NCI-H2107 treated with DMSO at 0.1 percent for 48 hours (cell line): ENCODE data around the gene AMT.
A peak's percentile ranks its signal among the peaks of the same experiment; 100 is the strongest.
"Not testable (repeated sequence)": the region's sequence is repeated elsewhere in the genome, so short reads cannot be mapped to it uniquely, and the experiment has no call there.

Experiments
- DNase-seq: peaks from one replicate; lab custom pipeline; 2025; ENCODE audit not compliant: unreplicated experiment; lab: John Stamatoyannopoulos, UW

Gene AMT

DNA sequence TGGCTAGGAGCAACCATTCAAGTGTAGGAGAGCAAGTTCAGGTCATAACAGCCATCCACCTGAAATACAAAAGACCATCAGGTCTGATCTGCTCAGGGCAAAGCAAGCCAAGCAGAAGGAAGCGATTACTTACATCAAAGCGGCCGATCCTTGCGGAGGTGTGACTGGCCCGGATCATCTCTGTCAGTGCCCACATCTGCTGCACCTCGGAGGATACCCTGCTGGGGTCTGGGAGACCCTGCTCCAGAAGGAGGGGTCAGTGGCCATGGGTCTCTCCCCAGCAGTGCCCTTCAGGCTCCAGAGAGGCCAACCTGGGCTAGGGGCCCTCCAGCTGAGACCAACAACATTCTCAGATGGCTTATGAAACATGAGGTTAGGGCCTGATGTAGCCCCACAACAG is 2.5 kb upstream of the AMT start:
- DNase-seq: no peak

DNA sequence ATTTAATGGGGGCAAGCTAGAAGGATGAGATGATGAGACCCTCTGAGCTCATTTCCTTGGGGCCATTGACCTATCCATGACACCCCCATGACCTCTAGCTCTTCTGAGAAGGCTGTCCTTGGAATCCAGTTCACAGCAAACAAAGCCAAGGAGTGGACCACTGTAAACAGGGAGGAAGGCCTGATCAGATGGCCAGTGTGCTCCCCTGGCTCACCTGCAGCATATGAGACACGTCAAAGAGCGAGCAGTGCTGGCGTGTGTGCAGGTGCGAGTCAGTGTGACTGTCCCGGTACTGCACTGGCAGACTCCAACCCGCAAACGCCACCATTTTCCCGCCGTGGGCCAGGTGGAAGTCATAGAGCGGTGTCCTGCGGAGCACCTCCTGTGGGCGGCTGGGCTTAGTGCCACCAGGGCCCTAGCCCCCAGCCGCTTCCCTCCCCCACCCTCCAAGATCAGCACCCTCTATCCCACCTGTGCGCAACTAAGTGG is 339 bp downstream of the AMT start:
- no peak for DNase-seq

DNA sequence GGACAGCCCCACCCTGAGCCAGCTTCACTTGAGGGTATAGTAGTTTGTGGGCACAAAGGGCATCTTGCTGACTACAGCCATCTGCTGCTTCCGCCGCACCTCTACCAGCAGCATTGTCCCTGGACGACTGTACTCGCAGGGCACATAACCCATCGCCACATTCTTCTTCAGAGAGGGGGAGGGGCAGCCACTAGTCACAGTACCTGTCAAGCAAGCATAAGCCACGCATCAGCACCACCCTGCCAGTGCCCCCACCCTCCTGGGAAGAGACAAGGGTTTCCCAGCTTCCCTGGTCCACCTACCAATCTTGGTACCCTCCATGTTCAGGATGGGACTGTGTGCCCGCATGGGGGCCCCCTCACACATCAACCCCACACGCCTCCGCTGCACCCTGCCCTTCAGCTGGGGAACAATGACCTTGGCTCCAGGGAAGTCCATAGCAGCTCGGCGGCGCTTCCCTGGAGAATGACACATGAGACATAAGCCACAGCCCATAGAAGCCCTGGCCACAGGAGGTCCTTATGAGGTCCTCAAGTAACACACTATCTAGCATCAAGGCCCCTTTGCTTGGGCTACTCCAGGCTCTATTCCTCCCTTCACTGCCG is 4.7 kb downstream of the AMT start:
- DNase-seq: peak; percentile 36

GRCh38 chr3:49416867-49417266 is 5.4 kb downstream of the AMT start:
- no peak for DNase-seq

DNA sequence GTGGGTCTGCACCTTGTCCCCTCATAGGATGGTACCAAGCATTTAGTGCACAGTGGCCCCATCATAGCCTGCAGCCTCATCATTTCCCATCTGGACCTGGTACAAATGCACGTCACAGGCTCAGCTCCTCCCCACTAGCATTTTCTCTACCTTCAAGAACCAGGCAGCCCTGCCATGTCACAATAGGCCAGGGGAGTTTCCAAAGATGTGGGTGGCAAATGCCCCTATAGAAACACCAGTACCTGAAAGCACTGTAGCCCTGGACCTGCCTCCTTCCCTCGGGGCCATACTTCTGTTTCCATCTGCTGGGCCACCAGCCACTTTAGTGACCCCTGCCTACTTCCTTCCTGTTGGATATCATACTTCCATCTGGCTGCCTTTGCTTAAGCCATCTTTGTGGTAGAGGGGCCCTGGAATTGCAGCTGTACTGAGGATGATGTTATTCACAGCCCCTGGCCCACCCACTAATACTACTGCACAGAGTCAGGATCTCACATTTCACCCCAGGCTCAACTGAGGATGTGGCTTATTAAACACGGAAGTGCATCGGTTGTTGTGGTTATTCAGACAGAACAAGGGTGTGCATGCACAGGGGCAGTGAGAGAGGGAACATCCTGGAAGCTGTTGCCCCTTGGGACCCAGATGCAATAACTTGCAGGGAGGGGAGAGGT is 6.2 kb downstream of the AMT start:
- peak; percentile 21 for DNase-seq

GRCh38 chr3:49414753-49415152 is 7.5 kb downstream of the AMT start:
- no peak for DNase-seq

DNA sequence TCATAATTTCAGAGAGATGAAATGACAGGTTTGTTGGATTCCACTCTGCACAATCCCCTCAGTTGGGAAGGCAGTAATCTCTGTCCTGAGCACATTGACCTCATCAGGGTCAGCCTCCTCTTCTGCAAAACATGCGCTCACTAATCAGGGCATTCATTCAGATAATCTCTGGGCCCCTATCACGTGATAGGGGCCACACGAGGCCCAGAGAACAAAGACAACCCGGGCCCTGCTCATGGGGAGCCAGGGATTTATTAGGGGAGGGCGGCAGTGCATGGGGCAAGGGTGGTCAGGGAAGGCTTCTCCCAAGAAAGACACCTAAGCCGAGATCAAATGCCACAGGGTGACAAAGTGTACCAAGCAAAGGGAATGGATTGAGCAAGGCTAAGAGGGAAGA is 8.9 kb downstream of the AMT start:
- no peak for DNase-seq

- DNase-seq: no peak
These were observed 9.5 kb downstream of the AMT start for GRCh38 chr3:49412632-49413337.

DNA sequence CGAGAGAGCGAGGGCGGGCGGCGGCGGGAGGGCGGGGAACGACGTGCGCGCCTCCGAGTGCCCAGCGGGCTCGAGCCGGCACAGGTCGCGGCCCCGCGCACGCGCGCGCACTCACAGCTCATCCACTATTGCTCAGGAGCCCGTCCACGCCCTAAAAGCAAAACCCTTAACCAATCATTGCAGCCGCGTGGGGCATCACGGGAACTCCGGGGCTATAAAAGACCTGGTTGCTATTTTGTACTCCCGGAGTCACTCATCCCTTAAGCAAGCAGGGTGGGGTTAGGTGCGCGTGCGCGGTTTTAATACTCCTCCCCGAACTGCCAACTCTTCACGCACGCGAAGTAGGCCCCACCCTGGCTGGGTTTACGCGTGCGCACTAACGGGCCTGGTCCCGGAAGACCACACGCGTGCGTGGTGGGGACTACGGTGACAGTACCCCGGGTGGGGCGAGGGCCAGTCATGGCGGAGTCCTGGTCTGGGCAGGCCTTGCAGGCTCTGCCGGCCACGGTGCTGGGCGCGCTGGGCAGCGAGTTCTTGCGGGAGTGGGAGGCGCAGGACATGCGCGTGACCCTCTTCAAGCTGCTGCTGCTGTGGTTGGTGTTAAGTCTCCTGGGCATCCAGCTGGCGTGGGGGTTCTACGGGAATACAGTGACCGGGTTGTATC is 10.2 kb downstream of the AMT start, which contains the start of the genes RHOA and TCTA:
Gene RHOA (minus strand): TSS at position 9 of the 664 bp plus-strand sequence. CDS start 36,387 bp downstream, outside the sequence.
Gene TCTA (plus strand): TSS at position 456 of the 664 bp plus-strand sequence. CDS start 4 bp downstream, at position 460.
- peak; percentile 94 for DNase-seq

- DNase-seq: no peak
These were observed 10.7 kb downstream of the AMT start for GRCh38 chr3:49411535-49411967.

DNA sequence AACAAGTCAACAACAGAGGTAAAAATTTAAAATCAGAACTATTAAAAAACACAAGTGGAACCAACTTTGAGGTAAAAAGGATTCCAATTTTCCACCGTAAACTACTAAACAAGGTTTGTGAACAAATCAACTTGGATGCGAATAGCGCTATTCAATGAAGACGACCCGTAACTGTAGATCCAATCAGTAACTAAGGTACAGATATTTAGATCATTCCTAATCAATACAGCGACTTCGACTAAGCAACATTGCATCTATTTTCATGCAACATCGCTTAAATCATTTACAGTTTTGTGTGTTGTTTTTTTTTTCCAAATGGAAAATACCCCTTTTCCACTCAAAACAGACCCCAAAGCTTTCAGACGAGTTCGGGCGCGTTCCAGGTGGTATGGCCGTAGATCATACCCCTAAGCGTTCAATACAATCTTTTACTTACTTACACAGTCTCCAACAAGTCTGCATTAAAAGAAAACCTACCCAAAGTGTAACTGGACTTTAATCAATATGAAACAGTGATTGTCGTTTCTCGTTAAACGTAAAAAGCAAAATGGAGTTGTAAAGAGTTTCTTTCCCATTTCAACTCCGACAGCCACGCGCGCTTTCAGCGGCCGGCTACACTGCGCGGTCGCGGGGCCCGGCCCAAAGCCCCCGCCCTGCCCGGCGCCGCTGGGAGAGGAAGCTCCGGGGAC is 11.3 kb downstream of the AMT start:
- DNase-seq: no peak

GRCh38 chr3:49410066-49410845 is 12.0 kb downstream of the AMT start:
- DNase-seq: no peak

- DNase-seq: no peak
These were observed 15.4 kb downstream of the AMT start for GRCh38 chr3:49406571-49407565.

DNA sequence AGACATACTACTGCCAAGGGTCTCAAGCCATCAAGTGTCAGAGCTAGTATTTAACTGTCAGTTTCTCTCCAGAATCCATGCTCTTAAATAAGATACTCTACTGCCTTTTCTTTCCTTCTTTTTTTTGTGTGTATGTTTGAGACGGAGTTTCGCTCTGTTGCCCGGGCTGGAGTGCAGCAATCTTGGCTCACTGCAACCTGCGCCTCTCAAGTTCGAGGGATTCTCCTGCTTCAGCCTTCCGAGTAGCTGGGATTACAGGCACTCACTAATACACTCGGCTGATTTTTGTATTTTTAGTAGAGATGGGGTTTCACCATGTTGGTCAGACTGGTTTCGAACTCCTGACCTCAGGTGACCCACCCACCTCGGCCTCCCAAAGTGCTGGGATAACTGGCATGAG is 16.7 kb downstream of the AMT start:
- not testable (repeated sequence) for DNase-seq

- DNase-seq: no peak
These were observed 18.4 kb downstream of the AMT start for GRCh38 chr3:49403891-49404290.

DNA sequence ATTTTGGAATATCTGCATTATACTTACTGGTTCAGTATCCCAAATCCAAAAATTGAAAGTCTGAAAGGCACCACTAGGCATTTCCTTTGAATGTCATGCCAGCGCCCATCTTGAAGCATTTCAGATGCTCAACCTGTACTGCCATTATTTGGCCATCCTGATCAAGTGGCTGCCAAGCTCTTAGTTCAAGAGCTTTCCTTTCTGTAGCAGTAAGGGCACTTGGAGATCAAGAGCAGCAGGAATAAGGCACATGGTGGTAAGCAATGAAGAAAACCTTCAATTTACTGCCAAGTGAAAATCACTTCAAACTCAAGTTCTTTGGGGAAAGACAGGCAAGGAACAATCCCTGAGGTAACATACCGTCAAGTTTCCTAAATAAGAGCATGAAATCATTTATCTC is 20.5 kb downstream of the AMT start:
- no peak for DNase-seq

- DNase-seq: no peak
These were observed 22.8 kb downstream of the AMT start for GRCh38 chr3:49399461-49399860.

DNA sequence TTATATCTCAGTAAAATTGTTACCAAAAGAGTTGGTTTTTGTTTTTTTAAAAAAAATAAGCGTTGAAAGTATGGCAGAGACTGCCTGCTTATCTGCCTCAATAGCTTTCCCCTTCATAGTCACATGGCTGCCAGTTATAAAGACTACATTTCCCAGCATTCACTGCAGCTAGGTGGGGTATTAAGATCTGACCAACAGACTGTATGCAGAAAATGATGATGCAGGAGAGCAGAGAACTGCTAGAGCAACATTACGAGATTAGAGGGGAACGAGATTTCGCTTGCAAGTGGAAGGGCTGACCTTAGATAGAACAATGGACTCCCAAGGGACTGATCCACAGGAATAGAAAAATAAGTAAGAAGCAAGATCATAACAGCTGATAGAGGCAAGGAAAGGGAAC is 24.8 kb downstream of the AMT start:
- DNase-seq: no peak

DNA sequence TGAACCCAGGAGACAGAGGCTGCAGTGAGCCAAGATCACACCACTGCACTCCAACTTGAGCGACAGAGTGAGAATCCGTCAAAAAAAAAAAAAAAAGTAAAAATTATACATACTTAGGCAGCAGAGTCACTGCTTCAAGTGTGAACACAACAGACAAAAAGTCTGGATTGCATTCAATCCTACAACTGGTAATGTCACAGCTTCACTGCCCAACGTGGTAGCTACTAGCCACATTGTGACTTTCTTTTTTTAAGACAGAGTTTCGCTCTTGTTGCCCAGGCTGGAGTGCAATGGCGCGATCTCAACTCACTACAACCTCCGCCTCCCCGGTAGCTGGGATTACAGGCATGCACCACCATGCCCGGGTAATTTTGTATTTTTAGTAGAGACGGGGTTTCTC is 31.0 kb downstream of the AMT start:
- DNase-seq: not testable (repeated sequence)
